ENCODE measurements around the gene SPATA46. TPM values are rescaled to one million over a fixed set of nuclear protein-coding genes. Genes with fewer than 3 reads are reported as not detected.
"Not testable (repeated sequence)": the region's sequence is repeated elsewhere in the genome, so short reads cannot be mapped to it uniquely, and the experiment has no call there.

SPATA46 gene
- total RNA-seq, 1 donor from 2014 or later, result not detected

GRCh38 chr1:162358928-162359327, 17.7 kb downstream of the SPATA46 start:
- Mint-ChIP-seq H3K27ac (ENCODE audit: unreplicated experiment) (peak overlapping the region; percentile 57), H3K4me1 (ENCODE audit: unreplicated experiment) (peaks cover 50% of the 10 kb centered on the region), H3K36me3 (ENCODE audit: low read depth, unreplicated experiment) (peaks cover 45% of the 10 kb centered on the region), H3K4me3 (ENCODE audit: unreplicated experiment) (no peak overlapping the region), H3K27me3 (ENCODE audit: unreplicated experiment) (peaks cover 8% of the 10 kb centered on the region), H3K9me3 (ENCODE audit: unreplicated experiment) (no peaks in the 10 kb centered on the region)
- no peak for TF ChIP-seq CTCF (IDR thresholded peaks at IDR 0.05; ENCODE audit: unreplicated experiment)
- no peak for DNase-seq (ENCODE audit: low spot score)

DNA sequence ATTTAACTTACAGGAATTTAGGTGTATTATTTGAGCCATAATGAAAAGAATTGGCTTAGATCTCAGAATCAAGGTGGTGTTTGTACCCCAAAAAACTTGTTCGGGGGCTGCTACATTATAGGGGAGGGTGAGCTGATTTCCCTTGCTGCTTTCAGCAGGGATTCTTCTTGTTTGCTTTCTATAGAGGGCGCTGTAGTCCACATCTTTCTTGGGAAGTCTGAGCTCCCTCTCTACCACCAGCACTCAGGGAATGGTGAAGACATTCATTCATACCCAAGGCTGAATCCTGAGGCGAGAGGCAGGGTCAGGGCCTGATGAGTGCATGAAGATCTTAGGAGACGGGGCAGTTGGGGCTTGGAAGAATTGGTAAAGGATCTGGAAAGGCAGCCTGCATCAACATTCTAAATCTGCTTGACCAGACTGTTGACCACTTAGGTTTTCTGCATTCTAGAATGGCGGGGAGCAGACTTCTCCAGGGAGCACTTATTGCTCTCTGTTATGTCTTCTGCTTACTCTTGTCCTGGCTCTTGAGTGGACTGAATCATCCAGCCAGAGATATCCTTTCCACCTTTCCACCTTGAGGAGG, 18.9 kb downstream of the SPATA46 start:
- peak overlapping the region; percentile 71 for H3K4me3 Mint-ChIP-seq (ENCODE audit: unreplicated experiment)
- H3K27me3 Mint-ChIP-seq (ENCODE audit: unreplicated experiment), result peaks cover 8% of the 10 kb centered on the region
- peak; percentile 55 for TF ChIP-seq CTCF (IDR thresholded peaks at IDR 0.05; ENCODE audit: unreplicated experiment)
- peaks cover 46% of the 10 kb centered on the region for H3K36me3 Mint-ChIP-seq (ENCODE audit: low read depth, unreplicated experiment)
- DNase-seq (ENCODE audit: low spot score), result peak; percentile 15
- no peak overlapping the region for H3K27ac Mint-ChIP-seq (ENCODE audit: unreplicated experiment)
- no peaks in the 10 kb centered on the region for H3K9me3 Mint-ChIP-seq (ENCODE audit: unreplicated experiment)
- peaks cover 61% of the 10 kb centered on the region for H3K4me1 Mint-ChIP-seq (ENCODE audit: unreplicated experiment)

DNA sequence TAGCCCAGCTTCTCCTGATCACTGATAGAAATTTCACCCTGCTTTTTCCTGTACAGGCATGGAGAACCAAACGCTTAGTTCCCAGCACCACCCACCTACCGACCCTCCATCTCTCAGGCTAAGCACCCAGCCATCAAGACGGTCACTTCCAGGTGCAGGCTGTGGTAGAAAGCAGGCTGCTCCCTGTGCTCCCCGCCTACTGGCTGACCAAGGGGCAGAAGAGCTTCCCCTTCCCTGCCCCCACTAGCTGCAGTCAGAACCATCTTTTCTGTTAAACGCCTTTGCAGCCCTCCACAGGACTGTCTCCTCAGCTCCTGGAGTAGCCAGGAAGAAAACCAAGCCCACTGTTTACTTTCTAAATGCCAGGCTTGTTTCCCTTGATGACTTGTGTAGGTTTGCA, 23.0 kb downstream of the SPATA46 start:
- Mint-ChIP-seq H3K4me3 (ENCODE audit: unreplicated experiment) (no peak overlapping the region), H3K27me3 (ENCODE audit: unreplicated experiment) (peaks cover 4% of the 10 kb centered on the region), H3K9me3 (ENCODE audit: unreplicated experiment) (no peaks in the 10 kb centered on the region), H3K27ac (ENCODE audit: unreplicated experiment) (peak overlapping the region; percentile 64), H3K4me1 (ENCODE audit: unreplicated experiment) (peaks cover 81% of the 10 kb centered on the region), H3K36me3 (ENCODE audit: low read depth, unreplicated experiment) (peaks cover 44% of the 10 kb centered on the region)
- DNase-seq (ENCODE audit: low spot score), result no peak
- TF ChIP-seq CTCF (IDR thresholded peaks at IDR 0.05; ENCODE audit: unreplicated experiment), result no peak

- peaks cover 45% of the 10 kb centered on the region for H3K36me3 Mint-ChIP-seq (ENCODE audit: low read depth, unreplicated experiment)
These were observed 23.6 kb downstream of the SPATA46 start for GRCh38 chr1:162353078-162353477.

GRCh38 chr1:162351874-162352273, 24.8 kb downstream of the SPATA46 start:
- DNase-seq (ENCODE audit: low spot score); H3K9me3 Mint-ChIP-seq (ENCODE audit: unreplicated experiment); H3K4me3 Mint-ChIP-seq (ENCODE audit: unreplicated experiment); H3K27ac Mint-ChIP-seq (ENCODE audit: unreplicated experiment); H3K27me3 Mint-ChIP-seq (ENCODE audit: unreplicated experiment): not testable (repeated sequence)
- H3K4me1 Mint-ChIP-seq (ENCODE audit: unreplicated experiment), result peaks cover 65% of the 10 kb centered on the region
- peaks cover 44% of the 10 kb centered on the region for H3K36me3 Mint-ChIP-seq (ENCODE audit: low read depth, unreplicated experiment)

More at GRCh38 chr1:162353078-162353477, 23.6 kb downstream of the SPATA46 start:
- Mint-ChIP-seq H3K9me3 (ENCODE audit: unreplicated experiment) (no peaks in the 10 kb centered on the region), H3K27ac (ENCODE audit: unreplicated experiment) (no peak overlapping the region), H3K4me1 (ENCODE audit: unreplicated experiment) (peaks cover 77% of the 10 kb centered on the region), H3K4me3 (ENCODE audit: unreplicated experiment) (no peak overlapping the region), H3K27me3 (ENCODE audit: unreplicated experiment) (peaks cover 4% of the 10 kb centered on the region)
- TF ChIP-seq CTCF (IDR thresholded peaks at IDR 0.05; ENCODE audit: unreplicated experiment), result no peak
- DNase-seq (ENCODE audit: low spot score), result no peak
